Colonic mucosa (tissue), 4 donors: ENCODE results near the gene PRPF18. TPM values are rescaled to one million over a fixed set of nuclear protein-coding genes. Genes with fewer than 3 reads are reported as not detected.

Experiments used
- DNase-seq: peaks from one replicate; pipeline ENCODE4 v3.0.0-alpha.2; 2020
- H3K27ac ChIP-seq: fragments of 200-600 bp; one replicate; pipeline ENCODE4 v1.8.0; 2021
- H3K27me3 ChIP-seq: fragments of 200-600 bp; one replicate; pipeline ENCODE4 v1.8.0; 2021
- H3K36me3 ChIP-seq: fragments of 200-600 bp; one replicate; pipeline ENCODE4 v1.8.0; 2021
- H3K4me1 ChIP-seq: fragments of 200-600 bp; one replicate; pipeline ENCODE4 v1.8.0; 2021; ENCODE audit warnings: mild to moderate bottlenecking
- H3K4me3 ChIP-seq: fragments of 200-600 bp; one replicate; pipeline ENCODE4 v1.8.0; 2021
- H3K9ac ChIP-seq, 2 donors: one replicate each; pipeline ENCODE4 v1.7.0; 2013; ENCODE audit warnings: control low read depth in 2 of 2, low read depth in 2 of 2, low read length in 2 of 2
- H3K9me3 ChIP-seq: fragments of 200-600 bp; one replicate; pipeline ENCODE4 v1.8.0; 2021
- CTCF ChIP-seq: fragments of 200-600 bp; IDR thresholded peaks from one replicate; pipeline ENCODE4 v1.8.0; 2022; ENCODE audit warnings: antibody characterized with exemption, mild to moderate bottlenecking
- intact Hi-C: fragments of 100-400 bp; cut with DNase I; formaldehyde crosslinking; loops from one replicate; pipeline ENCODE4 v1.14.1; 2022
- total RNA-seq, 2 donors: library from RNA; stranded (reverse); fragmentation: NEBNext Ultra II Directional in 1 of 2; extraction: Animal tissue kit (Norgen Biotek cat#: 25700) in 1 of 2; gene quantifications; one replicate each; pipeline ENCODE4 v1.2.1, GENCODE V29; 2021
- donor health status: healthy.
- donor health status: DM: no; HTN: no; CAD: no.
- donor health status: DM: no; HTN: no; CAD: no.

The PRPF18 gene
- total RNA-seq, 2 donors from 2014 or later: 20.3 to 20.4 TPM

GRCh38 chr10:13673156-13673555 lies 86.4 kb downstream of the PRPF18 start:
- Histone ChIP-seq H3K9ac (no peak overlapping the region), H3K27me3 (no peaks in the 10 kb centered on the region), H3K36me3 (peaks cover 3% of the 10 kb centered on the region), H3K9me3 (no peaks in the 10 kb centered on the region), H3K4me3 (no peak overlapping the region), H3K27ac (no peak overlapping the region), H3K4me1 (no peaks in the 10 kb centered on the region)
- TF ChIP-seq CTCF: no peak
- intact Hi-C loops: no loop called here
- DNase-seq: no peak

- H3K36me3 ChIP-seq: peaks cover 3% of the 10 kb centered on the region
- no peak overlapping the region for H3K4me3 ChIP-seq
- H3K27ac ChIP-seq: no peak overlapping the region
These were observed 88.2 kb downstream of the PRPF18 start for GRCh38 chr10:13674645-13675588.

GRCh38 chr10:13678101-13678843 lies 91.5 kb downstream of the PRPF18 start:
- Histone ChIP-seq H3K4me1 (no peaks in the 10 kb centered on the region), H3K36me3 (peaks cover 3% of the 10 kb centered on the region), H3K27me3 (no peaks in the 10 kb centered on the region), H3K9ac (no peak overlapping the region), H3K27ac (no peak overlapping the region), H3K4me3 (no peak overlapping the region), H3K9me3 (no peaks in the 10 kb centered on the region)
- intact Hi-C loops: no loop called here
- no peak for TF ChIP-seq CTCF
- no peak for DNase-seq

More at GRCh38 chr10:13674645-13675588, 88.2 kb downstream of the PRPF18 start:
- Histone ChIP-seq H3K27me3 (no peaks in the 10 kb centered on the region), H3K9me3 (no peaks in the 10 kb centered on the region), H3K4me1 (no peaks in the 10 kb centered on the region), H3K9ac (no peak overlapping the region)
- DNase-seq: no peak
- intact Hi-C loops: no loop called here
- no peak for TF ChIP-seq CTCF

Other genes starting within 250 kb of the PRPF18 start
- 10 to 100 TPM; 34.4 to 51.3 TPM for gene SEPHS1, start 238.7 kb upstream of the PRPF18 start, total RNA-seq
- 10 to 100 TPM; 19.2 to 20.4 TPM for gene BEND7, start 58.0 kb upstream of the PRPF18 start, total RNA-seq